Esophagus muscularis mucosa (tissue), 4 donors: Measurements from ENCODE around the gene TMEM51.

Experiments used
- CTCF ChIP-seq, 3 experiments: fragments of 200-600 bp in 2 of 3; fragments of 450-650 bp in 1 of 3; sonication (generic) in 2 of 3; IDR thresholded peaks; one replicate each; pipeline ENCODE4 v1.5.1; 2017 to 2019; ENCODE audit warnings: antibody characterized with exemption in 3 of 3, mild to moderate bottlenecking in 2 of 3, moderate library complexity in 1 of 3
- EP300 ChIP-seq: sonication (generic); formaldehyde crosslinking; IDR thresholded peaks from one replicate; pipeline ENCODE4 v1.6.1; 2017; ENCODE audit warnings: antibody characterized with exemption
- POLR2A ChIP-seq: fragments of 450-650 bp; IDR thresholded peaks from one replicate; pipeline ENCODE4 v1.6.1; 2017; ENCODE audit warnings: antibody characterized with exemption, moderate library complexity, mild to moderate bottlenecking, low read depth
- POLR2AphosphoS5 ChIP-seq, 2 donors: sonication (generic); formaldehyde crosslinking; IDR thresholded peaks; one replicate each; pipeline ENCODE4 v1.6.1; 2017; ENCODE audit warnings: antibody characterized with exemption in 2 of 2

- no peak for TF ChIP-seq CTCF (IDR thresholded peaks at IDR 0.05)
- no peak for TF ChIP-seq POLR2AphosphoS5 (IDR thresholded peaks at IDR 0.05)
- no peak for TF ChIP-seq EP300
- no peak for TF ChIP-seq POLR2A
Observed at GRCh38 chr1:15123270-15123669, 30.3 kb upstream of the TMEM51 start.
